Stimulated activated naive CD4-positive, alpha-beta T cell (primary cell): Measurements from ENCODE around the gene RAB11FIP2.

Experiments
- DNase-seq, 6 experiments: peaks; one replicate each; lab custom pipeline; 2025; lab: John Stamatoyannopoulos, UW

RAB11FIP2 gene

GRCh38 chr10:117980755-117981702, 65.7 kb downstream of the RAB11FIP2 start:
- no peak for DNase-seq

- DNase-seq = no peak
These were observed 66.5 kb downstream of the RAB11FIP2 start for GRCh38 chr10:117980216-117980615.

- no peak for DNase-seq
These were observed 74.4 kb downstream of the RAB11FIP2 start for GRCh38 chr10:117972168-117972837.

GRCh38 chr10:117970962-117971361, 75.8 kb downstream of the RAB11FIP2 start:
- DNase-seq = no peak

- no peak for DNase-seq
These were observed 77.1 kb downstream of the RAB11FIP2 start for GRCh38 chr10:117969592-117969991.

- DNase-seq = no peak
These were observed 78.2 kb downstream of the RAB11FIP2 start for GRCh38 chr10:117968354-117969182.

GRCh38 chr10:117967149-117967650, 79.5 kb downstream of the RAB11FIP2 start:
- no peak for DNase-seq

GRCh38 chr10:117965984-117966383, 80.8 kb downstream of the RAB11FIP2 start:
- no peak for DNase-seq

GRCh38 chr10:117964536-117964935, 82.2 kb downstream of the RAB11FIP2 start:
- DNase-seq = no peak

- DNase-seq = no peak
These were observed 86.3 kb downstream of the RAB11FIP2 start for GRCh38 chr10:117960345-117960935.

- no peak for DNase-seq
These were observed 89.8 kb downstream of the RAB11FIP2 start for GRCh38 chr10:117956972-117957371.

GRCh38 chr10:117955176-117955575, 91.6 kb downstream of the RAB11FIP2 start:
- DNase-seq = no peak
